NCI-H226 (cell line): ENCODE measurements around the gene CAMK2D.
"Not testable (repeated sequence)": the region's sequence is repeated elsewhere in the genome, so short reads cannot be mapped to it uniquely, and the experiment has no call there.

ENCODE experiments used
- DNase-seq: peaks from one replicate; pipeline ENCODE4 v3.0.0-alpha.2; 2015

CAMK2D gene

DNA sequence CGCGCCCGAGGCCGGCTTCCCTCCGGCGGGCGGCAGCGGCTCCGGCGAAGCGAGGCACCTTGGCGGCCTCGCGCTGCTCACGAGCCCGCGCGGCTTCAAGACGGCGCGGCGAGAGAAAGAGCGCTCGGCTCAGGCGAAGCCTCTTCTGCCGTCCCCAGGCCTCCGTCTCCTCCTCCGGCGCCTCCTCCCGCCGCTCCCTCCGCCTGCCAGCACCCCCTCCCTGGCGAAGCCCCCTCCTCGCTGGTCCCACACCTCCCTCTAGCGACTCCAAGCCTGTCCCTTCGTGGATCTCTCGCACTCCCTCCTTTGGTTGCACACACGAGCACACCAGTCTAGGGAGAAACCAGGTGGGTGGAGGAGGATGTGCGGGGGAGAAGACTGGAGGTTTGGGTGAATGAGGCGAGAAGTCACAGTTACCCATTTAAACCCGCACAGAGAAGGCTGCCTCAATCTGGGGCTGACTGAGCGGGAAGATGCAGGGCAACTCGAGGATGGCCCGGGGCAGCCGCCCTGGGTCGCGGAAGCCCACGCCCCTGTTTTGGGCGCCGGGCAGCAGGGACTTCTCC lies at the start of gene CAMK2D:
Gene CAMK2D (minus strand): TSS at position 119 of the 566 bp plus-strand sequence. CDS start 670 bp downstream, outside the sequence.
- DNase-seq = peak; percentile 90

GRCh38 chr4:113810906-113811305 lies 49.4 kb upstream of the CAMK2D start:
- no peak for DNase-seq

DNA sequence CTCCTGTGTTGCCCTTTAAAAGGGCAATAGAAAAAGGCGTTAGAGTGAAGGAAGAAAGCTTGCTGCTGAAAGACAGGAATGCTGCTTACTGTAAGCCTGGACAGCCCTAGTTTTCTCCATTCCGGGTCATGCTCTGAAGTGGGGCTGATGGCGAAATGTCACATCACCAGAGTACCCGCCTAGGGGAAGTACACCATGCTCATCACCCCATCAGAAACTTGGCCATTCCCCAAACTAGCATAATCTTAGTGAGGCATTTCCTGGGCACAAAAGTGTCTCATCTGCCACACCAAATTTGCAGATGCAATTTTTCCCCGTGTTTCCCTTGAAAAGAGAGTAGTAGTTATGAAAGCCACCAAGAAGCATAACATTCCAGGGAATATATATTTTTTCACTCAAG lies 47.8 kb upstream of the CAMK2D start:
- DNase-seq = no peak

- DNase-seq = no peak
These were observed 45.3 kb upstream of the CAMK2D start for GRCh38 chr4:113806850-113807249.

- DNase-seq = no peak
These were observed 40.3 kb upstream of the CAMK2D start for GRCh38 chr4:113801882-113802281.

DNA sequence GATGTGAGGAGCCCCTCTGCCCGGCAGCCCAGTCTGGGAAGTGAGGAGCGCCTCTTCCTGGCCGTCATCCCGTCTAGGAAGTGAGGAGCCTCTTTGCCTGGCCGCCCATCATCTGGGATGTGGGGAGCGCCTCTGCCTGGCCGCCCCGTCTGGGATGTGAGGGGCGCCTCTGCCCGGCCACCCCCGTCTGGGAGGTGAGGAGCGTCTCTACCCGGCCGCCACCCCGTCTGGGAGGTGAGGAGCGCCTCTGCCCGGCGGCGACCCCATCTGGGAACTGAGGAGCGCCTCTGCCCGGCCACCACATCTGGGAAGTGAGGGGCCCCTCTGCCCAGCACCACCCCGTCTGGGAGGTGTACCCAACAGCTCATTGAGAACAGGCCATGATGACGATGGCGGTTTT lies 34.8 kb upstream of the CAMK2D start:
- DNase-seq = not testable (repeated sequence)

- no peak for DNase-seq
These were observed 28.9 kb upstream of the CAMK2D start for GRCh38 chr4:113790478-113790877.

DNA sequence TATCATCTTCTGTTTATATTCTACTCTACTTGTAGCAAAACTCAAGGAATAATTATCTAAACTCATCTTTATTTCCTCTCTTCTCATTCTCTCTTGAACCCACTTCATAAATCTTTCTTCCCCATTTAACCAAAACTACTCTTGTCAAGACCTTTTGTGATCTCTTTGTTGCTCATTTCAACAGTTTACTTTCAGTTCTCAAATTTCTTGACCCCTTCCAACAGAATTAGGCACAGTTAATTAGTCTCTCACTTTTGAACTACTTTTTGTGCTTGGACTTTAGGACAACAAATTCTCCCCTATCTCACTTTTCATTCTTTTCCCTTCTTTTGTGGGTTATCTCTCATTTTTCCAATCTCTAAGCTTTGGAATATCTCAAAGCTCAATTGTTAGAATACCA lies 27.4 kb upstream of the CAMK2D start:
- DNase-seq = no peak

DNA sequence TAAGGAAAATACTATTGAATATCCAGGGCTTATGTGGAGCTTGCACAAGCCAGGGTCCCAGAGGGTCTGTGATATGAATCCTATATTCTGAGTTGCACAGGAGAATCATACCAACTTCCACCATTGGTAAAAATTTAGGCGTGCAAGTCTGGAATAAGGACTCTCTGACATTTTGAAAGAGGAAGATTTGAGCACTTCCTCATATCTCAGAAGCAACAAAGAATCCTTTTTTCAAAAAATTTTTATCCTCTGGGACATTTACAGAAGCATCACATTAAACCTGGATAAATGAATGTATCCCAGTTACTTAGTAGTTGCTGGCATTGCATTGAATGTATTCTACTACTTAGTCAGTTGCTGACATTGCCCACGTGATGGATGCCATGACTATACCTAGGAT lies 24.2 kb upstream of the CAMK2D start:
- no peak for DNase-seq

DNA sequence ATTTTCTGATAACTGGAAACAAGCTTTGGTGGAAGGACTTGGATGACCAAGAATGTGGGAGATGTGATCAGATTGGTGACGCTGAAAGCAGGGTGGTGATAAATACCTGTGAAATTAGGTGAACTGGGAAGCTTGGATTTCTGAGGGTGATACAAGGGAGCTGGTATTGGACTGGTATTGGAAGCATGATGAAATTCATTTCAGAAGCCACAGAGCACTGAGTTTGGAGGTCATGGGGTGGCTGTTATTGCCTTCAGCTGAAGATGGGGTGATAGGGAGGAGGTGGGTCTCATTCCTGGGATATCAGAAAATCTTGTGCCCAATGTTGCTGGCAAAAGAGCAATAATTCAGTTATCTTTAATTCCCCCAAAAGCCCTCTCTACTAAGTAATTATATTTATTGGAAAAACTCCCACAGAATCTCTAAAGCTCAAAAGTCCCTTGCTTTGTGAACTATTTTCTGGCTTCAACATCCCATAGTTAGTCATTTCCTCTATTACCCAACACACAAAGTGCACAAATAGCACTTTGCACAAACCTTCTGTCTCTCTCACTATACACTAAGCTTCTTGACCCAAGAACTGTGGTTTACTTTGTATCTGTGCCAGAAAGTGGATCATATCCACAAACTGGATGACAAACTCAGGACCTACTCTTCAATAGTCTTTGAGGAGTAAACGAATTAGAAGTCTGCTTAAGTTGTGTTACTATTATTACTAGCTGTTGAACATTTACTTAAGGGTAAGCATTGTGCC lies 23.1 kb upstream of the CAMK2D start:
- peak; percentile 76 for DNase-seq

DNA sequence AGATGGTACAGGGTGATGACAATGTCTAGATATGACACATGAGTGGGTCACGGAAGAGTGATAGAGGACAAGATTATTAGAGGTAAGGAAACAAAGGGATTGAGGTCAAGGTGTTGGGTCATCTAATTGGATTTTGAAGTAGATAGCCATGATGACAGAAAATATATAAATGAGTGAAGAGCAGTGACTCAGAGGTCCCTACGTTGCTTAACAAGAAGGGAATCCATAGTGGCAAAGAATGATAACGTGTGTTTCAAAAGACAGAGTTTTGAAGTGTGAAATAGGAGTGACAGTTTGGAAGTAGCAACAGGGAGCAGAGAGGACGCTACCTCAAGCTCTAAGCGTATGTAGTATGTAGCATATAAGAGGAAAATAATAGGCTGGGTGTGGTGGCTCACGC lies 22.2 kb upstream of the CAMK2D start:
- no peak for DNase-seq

DNA sequence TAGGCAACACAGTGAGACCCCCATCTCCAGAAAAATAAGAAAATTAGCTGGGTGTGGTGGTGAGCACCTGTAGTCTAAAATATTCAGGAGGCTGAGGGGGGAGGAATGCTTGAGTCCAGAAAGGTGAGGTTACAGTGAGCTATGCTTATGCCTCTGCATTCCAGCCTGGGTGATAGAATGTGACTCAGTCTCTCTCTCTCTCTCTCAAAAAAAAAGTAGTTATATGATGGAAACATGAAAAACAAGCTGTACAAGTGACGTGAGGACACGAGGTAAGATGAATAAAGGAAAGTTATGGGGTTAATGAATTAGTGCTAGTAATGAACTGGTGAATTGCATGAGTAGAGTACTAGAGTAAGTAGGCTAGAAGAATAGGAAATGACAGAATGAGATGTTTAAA lies 21.8 kb upstream of the CAMK2D start:
- no peak for DNase-seq

DNA sequence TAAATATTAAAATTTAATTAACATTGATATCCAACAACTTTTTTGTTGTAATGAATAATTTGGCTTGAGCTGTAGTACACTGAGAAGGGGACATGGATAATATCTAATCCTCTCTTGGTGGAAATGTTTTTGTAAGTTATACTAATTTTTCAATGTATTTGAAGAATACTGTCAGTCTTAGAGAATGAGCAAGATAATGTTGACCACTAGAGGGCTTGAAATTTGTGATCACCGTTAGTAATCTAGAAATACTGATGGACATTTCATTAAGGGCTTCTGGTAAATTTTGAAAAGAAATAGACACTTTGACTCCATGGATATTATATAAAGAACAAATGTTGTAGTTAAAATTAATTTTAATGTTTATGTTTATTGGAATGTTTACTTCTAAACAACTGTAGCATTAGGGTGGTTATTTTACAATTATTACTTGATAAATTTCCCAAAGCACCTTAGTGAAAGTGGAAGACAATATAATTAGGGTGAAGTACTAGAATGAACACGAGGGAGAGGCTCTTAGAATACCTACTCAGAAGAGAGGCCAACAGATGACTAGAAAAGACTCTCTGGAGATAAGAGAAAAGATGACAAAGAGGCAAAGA lies 20.0 kb upstream of the CAMK2D start:
- DNase-seq = no peak

- DNase-seq = no peak
These were observed 15.1 kb upstream of the CAMK2D start for GRCh38 chr4:113776679-113777078.

DNA sequence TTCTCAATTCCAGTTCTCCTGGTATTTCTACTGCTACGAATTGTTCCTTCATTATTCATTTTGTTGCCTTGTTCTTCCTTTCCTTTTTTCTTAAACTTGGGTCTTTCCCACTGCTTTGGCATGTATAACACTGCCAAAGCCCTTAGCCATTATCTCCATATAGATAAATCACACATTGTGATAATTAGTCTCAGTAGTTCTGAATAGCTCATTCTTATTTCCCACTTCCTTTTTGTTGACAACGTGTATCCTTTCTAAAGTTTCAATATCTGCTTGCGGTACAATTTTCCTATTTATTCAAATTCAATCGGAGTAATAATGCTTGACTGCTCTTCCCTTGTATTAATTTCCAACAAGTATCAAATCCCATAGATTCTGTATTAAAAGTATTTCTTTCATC lies 14.5 kb upstream of the CAMK2D start:
- DNase-seq = no peak

DNA sequence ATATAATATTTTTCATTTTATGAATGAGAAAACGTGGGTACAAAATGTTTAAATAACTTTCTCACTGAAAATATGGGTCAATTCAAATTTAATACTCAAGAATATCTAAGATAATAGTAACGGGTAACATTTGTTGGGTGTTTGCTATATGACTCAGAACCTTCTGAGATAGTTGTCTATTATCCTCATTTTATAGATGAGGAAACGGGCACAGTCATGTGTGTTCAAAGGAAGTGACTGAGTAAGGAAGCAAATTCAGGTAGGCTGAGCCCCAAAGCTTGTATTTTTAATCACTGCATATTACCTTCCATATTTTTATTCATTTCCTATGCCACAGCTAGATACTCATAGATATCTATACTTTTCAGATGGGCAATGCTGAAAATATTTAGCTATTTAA lies 12.2 kb upstream of the CAMK2D start:
- DNase-seq = no peak

DNA sequence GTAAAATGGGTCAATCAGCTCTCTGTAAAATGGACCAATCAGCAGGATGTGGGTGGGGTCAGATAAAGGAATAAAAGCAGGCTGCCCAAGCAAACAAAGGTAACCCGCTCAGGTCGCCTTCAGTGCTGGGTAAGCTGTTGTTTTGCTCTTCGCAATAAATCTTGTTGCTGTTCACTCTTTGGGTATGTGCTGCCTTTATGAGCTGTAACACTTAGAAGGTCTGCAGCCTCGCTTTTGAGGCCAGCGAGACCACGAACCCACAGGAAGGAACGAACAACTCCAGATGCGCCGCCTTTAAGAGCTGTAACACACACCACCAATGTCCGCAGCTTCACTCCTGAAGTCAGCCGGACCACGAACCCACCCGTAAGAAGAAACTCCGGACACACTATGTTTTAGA lies 11.5 kb upstream of the CAMK2D start:
- DNase-seq = no peak

- DNase-seq = no peak
These were observed 10.8 kb upstream of the CAMK2D start for GRCh38 chr4:113772319-113772718.

DNA sequence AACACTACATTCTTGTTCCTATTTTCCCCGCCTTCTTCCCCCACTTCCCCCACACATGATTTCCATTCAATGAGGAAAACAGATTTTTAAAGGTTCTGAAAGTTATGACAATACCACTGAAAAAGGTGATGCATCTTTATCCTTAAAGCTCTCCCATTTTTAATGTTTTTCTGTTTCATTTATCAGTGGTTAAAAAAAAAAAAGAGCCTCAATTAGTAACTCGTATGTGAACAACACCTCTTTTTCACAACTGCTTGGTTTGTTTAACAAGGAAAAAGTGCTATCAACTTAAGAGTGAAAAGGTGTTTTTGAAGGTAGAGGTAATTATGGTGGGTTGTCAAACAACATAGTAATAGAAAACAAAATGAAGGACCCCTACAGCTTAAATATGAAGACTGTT lies 8.2 kb upstream of the CAMK2D start:
- no peak for DNase-seq

- no peak for DNase-seq
These were observed 7.4 kb upstream of the CAMK2D start for GRCh38 chr4:113768952-113769351.

GRCh38 chr4:113766882-113767281 lies 5.3 kb upstream of the CAMK2D start:
- DNase-seq = no peak

GRCh38 chr4:113764720-113765264 lies 3.3 kb upstream of the CAMK2D start:
- DNase-seq = no peak

DNA sequence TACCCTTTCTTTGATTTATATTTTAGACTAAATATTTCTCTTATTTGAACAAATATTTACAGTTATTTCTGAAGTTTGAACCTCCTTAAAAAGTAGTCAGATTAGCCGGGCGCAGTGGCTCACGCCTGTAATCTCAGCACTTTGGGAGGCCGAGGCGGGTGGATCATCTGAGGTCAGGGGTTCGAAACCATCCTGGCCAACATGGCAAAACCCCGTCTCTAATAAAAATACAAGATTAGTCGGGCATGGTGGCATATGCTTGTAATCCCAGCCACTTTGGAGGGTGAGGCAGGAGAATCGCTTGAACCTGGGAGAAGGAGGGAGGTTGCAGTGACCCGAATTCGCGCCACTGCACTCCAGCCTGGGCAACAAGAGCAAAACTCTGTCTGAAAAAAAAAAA lies 2.4 kb upstream of the CAMK2D start:
- not testable (repeated sequence) for DNase-seq

GRCh38 chr4:113763029-113763285 lies 1.4 kb upstream of the CAMK2D start:
- DNase-seq = no peak
